H9 (cell line): Measurements from ENCODE around the gene TSPAN18. TPM values are rescaled to one million over a fixed set of nuclear protein-coding genes. Genes with fewer than 3 reads are reported as not detected.

Source experiments
- DNase-seq: peaks from one replicate; pipeline ENCODE4 v3.0.0-alpha.2; 2017
- H2AFZ ChIP-seq: one replicate; pipeline ENCODE4 v1.6.1; 2013; ENCODE audit warnings: mild to moderate bottlenecking, low read length, control low read depth, moderate library complexity
- H2AK5ac ChIP-seq: 2 replicates; pipeline ENCODE4 v1.6.1; 2013; ENCODE audit warnings: low read length, control low read depth, mixed read lengths; ENCODE audit not compliant: insufficient read length
- H2BK120ac ChIP-seq: one replicate; pipeline ENCODE4 v1.6.1; 2013; ENCODE audit warnings: low read depth, mild to moderate bottlenecking, low read length, control low read depth, inconsistent platforms; ENCODE audit not compliant: poor library complexity, severe bottlenecking
- H2BK12ac ChIP-seq: 2 replicates; pipeline ENCODE4 v1.6.1; 2013; ENCODE audit warnings: low read length, control low read depth, mixed read lengths, low read depth; ENCODE audit not compliant: insufficient read length
- H2BK15ac ChIP-seq: 2 replicates; pipeline ENCODE4 v1.6.1; 2013; ENCODE audit warnings: low read depth, low read length, control low read depth
- H2BK20ac ChIP-seq: one replicate; pipeline ENCODE4 v1.6.1; 2013; ENCODE audit warnings: low read depth, mild to moderate bottlenecking, low read length, control low read depth, inconsistent platforms; ENCODE audit not compliant: poor library complexity, severe bottlenecking
- H2BK5ac ChIP-seq: 2 replicates; pipeline ENCODE4 v1.6.1; 2013; ENCODE audit warnings: low read length, control low read depth, mixed read lengths; ENCODE audit not compliant: insufficient read length
- H3K14ac ChIP-seq: 2 replicates; pipeline ENCODE4 v1.6.1; 2013; ENCODE audit warnings: low read length, control low read depth; ENCODE audit not compliant: insufficient read depth
- H3K18ac ChIP-seq: 2 replicates; pipeline ENCODE4 v1.6.1; 2013; ENCODE audit warnings: low read depth, mild to moderate bottlenecking, mixed read lengths, low read length, control low read depth; ENCODE audit not compliant: insufficient read length
- H3K23ac ChIP-seq: 2 replicates; pipeline ENCODE4 v1.6.1; 2013; ENCODE audit warnings: low read length, control low read depth, mixed read lengths, low read depth; ENCODE audit not compliant: insufficient read length
- H3K23me2 ChIP-seq: 2 replicates; pipeline ENCODE4 v1.6.1; 2013; ENCODE audit warnings: low read depth, mild to moderate bottlenecking, mixed read lengths, low read length, control low read depth; ENCODE audit not compliant: insufficient read length, poor library complexity, severe bottlenecking
- H3K27ac ChIP-seq: 2 replicates; pipeline ENCODE4 v1.5.1; 2013; ENCODE audit warnings: low read length, control low read depth, mixed read lengths, low read depth; ENCODE audit not compliant: insufficient read length
- H3K27me3 ChIP-seq: 2 replicates; pipeline ENCODE4 v1.6.1; 2013; ENCODE audit warnings: low read length, control low read depth, inconsistent platforms; ENCODE audit not compliant: insufficient read depth
- H3K4ac ChIP-seq: 2 replicates; pipeline ENCODE4 v1.6.1; 2013; ENCODE audit warnings: low read depth, mild to moderate bottlenecking, control low read depth, inconsistent platforms, low read length, moderate library complexity
- H3K4me1 ChIP-seq: 2 replicates; pipeline ENCODE4 v1.6.1; 2013; ENCODE audit warnings: low read length, control low read depth, inconsistent platforms; ENCODE audit not compliant: insufficient read depth
- H3K4me2 ChIP-seq: 2 replicates; pipeline ENCODE4 v1.6.1; 2013; ENCODE audit warnings: low read length, control low read depth, mixed read lengths; ENCODE audit not compliant: insufficient read length, insufficient read depth
- H3K56ac ChIP-seq: 2 replicates; pipeline ENCODE4 v1.6.1; 2013; ENCODE audit warnings: low read depth, mild to moderate bottlenecking, mixed read lengths, low read length, control low read depth; ENCODE audit not compliant: insufficient read length
- H3K79me1 ChIP-seq: 2 replicates; pipeline ENCODE4 v1.6.1; 2013; ENCODE audit warnings: low read depth, mild to moderate bottlenecking, moderate library complexity, low read length, control low read depth, inconsistent platforms; ENCODE audit not compliant: insufficient read depth, poor library complexity, severe bottlenecking
- H3K79me2 ChIP-seq: 2 replicates; pipeline ENCODE4 v1.6.1; 2013; ENCODE audit warnings: low read length, control low read depth, inconsistent platforms; ENCODE audit not compliant: insufficient read depth
- H3K9ac ChIP-seq: 2 replicates; pipeline ENCODE4 v1.6.1; 2013; ENCODE audit warnings: low read length, control low read depth, mixed read lengths; ENCODE audit not compliant: insufficient read length; ENCODE audit errors: extremely low read depth
- H3K9me3 ChIP-seq: one replicate; pipeline ENCODE4 v1.6.1; 2013; ENCODE audit warnings: low read depth, low read length, inconsistent platforms; ENCODE audit not compliant: control insufficient read depth
- H3T11ph ChIP-seq: one replicate; pipeline ENCODE4 v1.6.1; 2013; ENCODE audit warnings: mild to moderate bottlenecking, low read length, control low read depth, inconsistent platforms
- H4K20me1 ChIP-seq: one replicate; pipeline ENCODE4 v1.6.1; 2013; ENCODE audit not compliant: control insufficient read depth, insufficient read length, insufficient read depth
- H4K5ac ChIP-seq: 2 replicates; pipeline ENCODE4 v1.6.1; 2013; ENCODE audit warnings: low read depth, mild to moderate bottlenecking, mixed read lengths, low read length, control low read depth; ENCODE audit not compliant: insufficient read length
- H4K8ac ChIP-seq: replicated peaks from 2 replicates; pipeline ENCODE4 v1.6.1; 2013; ENCODE audit warnings: low read length, control low read depth, mixed read lengths, low read depth; ENCODE audit not compliant: insufficient read length
- H4K91ac ChIP-seq: 2 replicates; pipeline ENCODE4 v1.6.1; 2013; ENCODE audit warnings: low read depth, mild to moderate bottlenecking, moderate library complexity, mixed read lengths, low read length, control low read depth; ENCODE audit not compliant: insufficient read length
- H3K27ac Mint-ChIP-seq, 3 experiments: 2 replicates in 2 of 3; 3 replicates in 1 of 3; pipeline ENCODE4 v1.8.0; 2020 to 2021; ENCODE audit warnings: mixed read lengths in 3 of 3, mild to moderate bottlenecking in 1 of 3, moderate library complexity in 1 of 3
- H3K27me3 Mint-ChIP-seq: 2 replicates; pipeline ENCODE4 v1.8.0; 2021; ENCODE audit warnings: low read depth, mild to moderate bottlenecking, moderate library complexity, mixed read lengths
- H3K36me3 Mint-ChIP-seq, 3 experiments: 2 replicates in 2 of 3; 3 replicates in 1 of 3; pipeline ENCODE4 v1.8.0; 2020 to 2021; ENCODE audit warnings: low read depth in 3 of 3, mixed read lengths in 3 of 3; ENCODE audit not compliant: insufficient read depth in 1 of 3
- H3K4me1 Mint-ChIP-seq, 2 experiments: 2 replicates each; pipeline ENCODE4 v1.8.0; 2020; ENCODE audit warnings: mixed read lengths in 2 of 2
- H3K4me3 Mint-ChIP-seq, 2 experiments: 2 replicates in 1 of 2; 3 replicates in 1 of 2; pipeline ENCODE4 v1.8.0; 2020 to 2021; ENCODE audit warnings: mild to moderate bottlenecking in 2 of 2, mixed read lengths in 2 of 2, moderate library complexity in 1 of 2
- H3K9me3 Mint-ChIP-seq, 2 experiments: 2 replicates in 1 of 2; 3 replicates in 1 of 2; pipeline ENCODE4 v1.8.0; 2020; ENCODE audit warnings: mild to moderate bottlenecking in 2 of 2, mixed read lengths in 2 of 2, moderate library complexity in 1 of 2
- WGBS: extraction: QIAGEN DNeasy Blood & Tissue Kit; methylation state at CpG from one replicate; pipeline ENCODE4 v1.1.7; 2013; ENCODE audit warnings: missing lambda C conversion rate, low lambda C conversion rate, mixed read lengths; ENCODE audit not compliant: insufficient read length; ENCODE audit errors: extremely low coverage; 5-methylcytosine and 5-hydroxymethylcytosine counted together
- total RNA-seq: library from RNA; stranded (reverse); gene quantifications from 2 replicates; pipeline ENCODE4 v1.2.1, GENCODE V29; 2021
- TF ChIP-seq, protein P1 (sequence below): fragments of 200-600 bp; sonication (generic); conservative IDR thresholded peaks from 3 replicates; pipeline ENCODE4 v1.8.0; 2021; ENCODE audit warnings: antibody characterized with exemption, mild to moderate bottlenecking

Gene TSPAN18
- total RNA-seq, 1 experiment from 2014 or later, result 25.3 TPM

DNA sequence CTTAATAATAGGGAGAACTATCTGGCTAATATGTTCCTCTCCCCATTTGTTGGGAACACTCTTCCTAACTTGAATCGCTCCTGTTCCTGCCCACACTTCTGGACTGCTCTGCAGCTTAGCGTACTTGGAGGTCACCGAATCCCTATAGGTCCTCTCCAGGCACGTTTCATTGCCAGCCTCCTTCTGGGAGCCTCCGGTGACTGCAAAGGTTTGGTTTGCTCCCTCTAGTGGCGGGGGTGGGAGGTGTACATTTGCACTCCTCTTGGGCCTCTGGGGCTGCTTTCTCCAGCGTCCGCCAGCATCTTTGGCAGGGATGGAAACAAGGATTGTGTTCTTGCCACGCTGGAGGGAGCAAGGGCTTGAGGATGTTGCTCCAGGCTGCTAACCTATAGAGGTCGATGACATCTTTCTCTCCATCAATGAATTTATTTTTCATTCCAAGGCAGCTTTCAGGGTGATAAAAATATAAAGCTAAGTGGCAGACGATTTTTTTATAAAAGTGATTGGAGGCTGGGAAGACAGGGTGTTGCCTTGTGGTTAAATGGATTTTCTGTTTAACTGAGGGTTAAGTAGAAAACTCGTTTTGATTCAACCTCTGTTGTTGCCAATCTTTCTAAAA lies 48.7 kb downstream of the TSPAN18 start:
- no peaks in the 10 kb centered on the region for H3K9me3 ChIP-seq
- no peak overlapping the region for H3K4me3 Mint-ChIP-seq
- no peaks in the 10 kb centered on the region for H4K20me1 ChIP-seq
- no peak overlapping the region for H2BK15ac ChIP-seq
- no CpG with 5 or more reads among the region's 12 CpGs for WGBS
- no peak overlapping the region for H3K9ac ChIP-seq
- H4K8ac ChIP-seq, result no peak overlapping the region
- TF ChIP-seq, protein P1, sequence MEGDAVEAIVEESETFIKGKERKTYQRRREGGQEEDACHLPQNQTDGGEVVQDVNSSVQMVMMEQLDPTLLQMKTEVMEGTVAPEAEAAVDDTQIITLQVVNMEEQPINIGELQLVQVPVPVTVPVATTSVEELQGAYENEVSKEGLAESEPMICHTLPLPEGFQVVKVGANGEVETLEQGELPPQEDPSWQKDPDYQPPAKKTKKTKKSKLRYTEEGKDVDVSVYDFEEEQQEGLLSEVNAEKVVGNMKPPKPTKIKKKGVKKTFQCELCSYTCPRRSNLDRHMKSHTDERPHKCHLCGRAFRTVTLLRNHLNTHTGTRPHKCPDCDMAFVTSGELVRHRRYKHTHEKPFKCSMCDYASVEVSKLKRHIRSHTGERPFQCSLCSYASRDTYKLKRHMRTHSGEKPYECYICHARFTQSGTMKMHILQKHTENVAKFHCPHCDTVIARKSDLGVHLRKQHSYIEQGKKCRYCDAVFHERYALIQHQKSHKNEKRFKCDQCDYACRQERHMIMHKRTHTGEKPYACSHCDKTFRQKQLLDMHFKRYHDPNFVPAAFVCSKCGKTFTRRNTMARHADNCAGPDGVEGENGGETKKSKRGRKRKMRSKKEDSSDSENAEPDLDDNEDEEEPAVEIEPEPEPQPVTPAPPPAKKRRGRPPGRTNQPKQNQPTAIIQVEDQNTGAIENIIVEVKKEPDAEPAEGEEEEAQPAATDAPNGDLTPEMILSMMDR, result peak; percentile 91
- no peak overlapping the region for H3K23ac ChIP-seq
- no peak overlapping the region for H2BK120ac ChIP-seq
- H3K27ac Mint-ChIP-seq, result no peak overlapping the region; a peak in 1 of 7 replicates
- H2BK5ac ChIP-seq, result no peak overlapping the region
- H2BK20ac ChIP-seq, result no peak overlapping the region
- no peak overlapping the region for H3K27ac ChIP-seq
- no peak overlapping the region for H3T11ph ChIP-seq
- H3K36me3 Mint-ChIP-seq, result peaks cover 0 to 3% (median 0%) of the 10 kb centered on the region in 3 experiments; a peak in 2 of 7 replicates
- H3K4me1 ChIP-seq, result peaks cover 12% of the 10 kb centered on the region
- H3K18ac ChIP-seq, result no peak overlapping the region
- H3K9me3 Mint-ChIP-seq, result no peaks in the 10 kb centered on the region; a peak in 1 of 5 replicates
- peaks cover 4% of the 10 kb centered on the region for H3K27me3 Mint-ChIP-seq
- H3K4ac ChIP-seq, result no peak overlapping the region
- no peaks in the 10 kb centered on the region; the same call in 1 of the 2 replicates for H3K27me3 ChIP-seq
- DNase-seq, result peak; percentile 85
- no peak overlapping the region for H3K56ac ChIP-seq
- no peak overlapping the region for H2BK12ac ChIP-seq
- H3K79me2 ChIP-seq, result no peaks in the 10 kb centered on the region
- no peak overlapping the region for H2AK5ac ChIP-seq
- no peak overlapping the region for H4K91ac ChIP-seq
- no peaks in the 10 kb centered on the region for H3K79me1 ChIP-seq
- peaks cover 52 to 56% of the 10 kb centered on the region in 2 experiments for H3K4me1 Mint-ChIP-seq
- no peak overlapping the region for H3K14ac ChIP-seq
- no peak overlapping the region for H2AFZ ChIP-seq
- H4K5ac ChIP-seq, result no peak overlapping the region
- H3K23me2 ChIP-seq, result no peaks in the 10 kb centered on the region
- no peak overlapping the region for H3K4me2 ChIP-seq
